GM12878 (cell line): Measurements from ENCODE around the gene CELF2. TPM values are rescaled to one million over a fixed set of nuclear protein-coding genes. Genes with fewer than 3 reads are reported as not detected.
"Not testable (repeated sequence)": the region's sequence is repeated elsewhere in the genome, so short reads cannot be mapped to it uniquely, and the experiment has no call there.

Experiments
- ATAC-seq: fragments of 200-7000 bp; cut with Tn5 transposase; 3 replicates; pipeline ENCODE4 v1.9.1; 2020; ENCODE audit warnings: mild to moderate bottlenecking, moderate library complexity
- BruUV-seq: library from RNA; stranded (reverse); fragments of 400-500 nt; replicated peaks from 2 replicates; lab custom pipeline; 2021; lab: Mats Ljungman, UMichigan
- CTCF ChIA-PET: fragments of 300-600 bp; sonication (Branson Sonifier 250); formaldehyde crosslinking; extraction: SDS; loops from one replicate; lab custom pipeline; 2021; ENCODE audit warnings: inconsistent platforms; lab: Yijun Ruan, JAX
- POLR2A ChIA-PET: fragments of 350-600 bp; formaldehyde crosslinking; extraction: SDS; loops from one replicate; lab custom pipeline; 2021; ENCODE audit warnings: inconsistent platforms; lab: Charles Lee
- RAD21 ChIA-PET: fragments of 300-600 bp; sonication (Branson Sonifier 250); formaldehyde crosslinking; loops from one replicate; lab custom pipeline; 2023; ENCODE audit warnings: antibody characterized with exemption; ENCODE audit not compliant: unreplicated experiment; lab: Charles Lee
- SMC1A ChIA-PET: fragments of 300-600 bp; sonication (Branson Sonifier 250); formaldehyde crosslinking; loops from one replicate; lab custom pipeline; 2023; ENCODE audit not compliant: unreplicated experiment, uncharacterized antibody; lab: Charles Lee
- DNase-seq: peaks from one replicate; pipeline ENCODE4 v3.0.0-alpha.2; 2011; ENCODE audit warnings: low read depth, low spot score
- FAIRE-seq: peaks from 3 replicates; lab custom pipeline; 2011; peaks lifted over from hg19 to GRCh38; lab: Jason Lieb, UNC
- H2AFZ ChIP-seq: 2 replicates; pipeline ENCODE4 v1.6.0; 2011; ENCODE audit warnings: low read depth, low read length, control low read depth; ENCODE audit not compliant: control insufficient read depth
- H3K27ac ChIP-seq: 2 replicates; pipeline ENCODE4 v1.5.1; 2011; ENCODE audit warnings: control low read depth; ENCODE audit not compliant: control insufficient read depth, insufficient read depth
- H3K27me3 ChIP-seq, 2 experiments: replicated peaks in 1 of 2; 2 replicates each; pipeline versions ENCODE4 v1.6.0 to v1.6.1; 2011; ENCODE audit warnings: low read length in 1 of 2; ENCODE audit not compliant: control insufficient read depth in 2 of 2, insufficient read depth in 2 of 2
- H3K36me3 ChIP-seq, 2 experiments: 2 replicates each; pipeline ENCODE4 v1.5.1; 2011; ENCODE audit warnings: low read length in 1 of 2; ENCODE audit not compliant: control insufficient read depth in 2 of 2, insufficient read depth in 2 of 2
- H3K4me1 ChIP-seq: 2 replicates; pipeline ENCODE4 v1.6.1; 2011; ENCODE audit warnings: mild to moderate bottlenecking, low read length, moderate library complexity, mixed read lengths; ENCODE audit not compliant: control insufficient read depth, insufficient read depth
- H3K4me2 ChIP-seq: 2 replicates; pipeline ENCODE4 v1.6.0; 2011; ENCODE audit warnings: control low read depth; ENCODE audit not compliant: control insufficient read depth, insufficient read depth
- H3K4me3 ChIP-seq: fragments of 200-600 bp; sonication (generic); 2 replicates; pipeline ENCODE4 v1.5.1; 2016
- H3K79me2 ChIP-seq: 2 replicates; pipeline ENCODE4 v1.6.0; 2011; ENCODE audit warnings: low read length; ENCODE audit not compliant: control insufficient read depth, insufficient read depth
- H3K9ac ChIP-seq: 2 replicates; pipeline ENCODE4 v1.8.0; 2011; ENCODE audit warnings: low read length, control low read depth, mixed read lengths; ENCODE audit not compliant: control insufficient read depth, insufficient read depth
- H3K9me3 ChIP-seq: replicated peaks from 3 replicates; pipeline ENCODE4 v1.5.1; 2011; ENCODE audit warnings: mild to moderate bottlenecking, low read length; ENCODE audit not compliant: control insufficient read depth, insufficient read depth
- H4K20me1 ChIP-seq: 2 replicates; pipeline ENCODE4 v1.6.0; 2011; ENCODE audit not compliant: control insufficient read depth, insufficient read depth
- ATF3 ChIP-seq: IDR thresholded peaks from 2 replicates; pipeline ENCODE4 v1.6.1; 2011; ENCODE audit warnings: low read depth, mild to moderate bottlenecking, low read length, moderate library complexity, borderline replicate concordance; ENCODE audit errors: extremely low read depth
- HDAC6 ChIP-seq: fragments of 200-600 bp; sonication (generic); IDR thresholded peaks from one replicate; pipeline ENCODE4 v1.8.0; 2017; ENCODE audit warnings: antibody characterized with exemption; ENCODE audit not compliant: unreplicated experiment
- MLLT1 ChIP-seq: fragments of 450-650 bp; IDR thresholded peaks from 2 replicates; pipeline ENCODE4 v1.6.1; 2016; ENCODE audit warnings: mild to moderate bottlenecking
- MXI1 ChIP-seq: fragments of 150-350 bp; IDR thresholded peaks from 2 replicates; pipeline ENCODE4 v1.6.1; 2011; ENCODE audit warnings: low read depth, mild to moderate bottlenecking, inconsistent platforms, low read length, improper control_type of control experiment
- NR2C2 ChIP-seq: IDR thresholded peaks from 2 replicates; pipeline ENCODE4 v1.6.1; 2011; ENCODE audit warnings: borderline replicate concordance, low read depth; ENCODE audit not compliant: control insufficient read depth, insufficient read length
- PKNOX1 ChIP-seq: fragments of 450-650 bp; IDR thresholded peaks from 2 replicates; pipeline ENCODE4 v1.6.1; 2016; ENCODE audit warnings: mild to moderate bottlenecking
- POU2F2 ChIP-seq: IDR thresholded peaks from 3 replicates; pipeline ENCODE4 v1.6.1; 2011; ENCODE audit warnings: low read depth, mild to moderate bottlenecking, low read length, borderline replicate concordance
- SP1 ChIP-seq: IDR thresholded peaks from one replicate; pipeline ENCODE4 v1.6.1; 2011; ENCODE audit warnings: low read depth, low read length
- ZNF274 ChIP-seq: IDR thresholded peaks from one replicate; pipeline ENCODE4 v1.8.0; 2011; ENCODE audit not compliant: insufficient read length, insufficient read depth
- ZNF622 ChIP-seq: fragments of 450-650 bp; IDR thresholded peaks from 2 replicates; pipeline ENCODE4 v1.6.1; 2017; ENCODE audit warnings: mild to moderate bottlenecking, inconsistent platforms
- WGBS: methylation state at CpG from one replicate; pipeline ENCODE4 v1.1.6; 2016; ENCODE audit warnings: low lambda C conversion rate; ENCODE audit not compliant: insufficient replicate concordance, insufficient coverage; ENCODE audit errors: missing lambda C conversion rate; 5-methylcytosine and 5-hydroxymethylcytosine counted together
- in situ Hi-C: fragments of 300-500 bp; cut with MboI; formaldehyde crosslinking; loops from 9 replicates; pipeline ENCODE4 v1.14.3; 2018; ENCODE audit warnings: mixed read lengths
- intact Hi-C: fragments of 100-400 bp; cut with micrococcal nuclease; formaldehyde crosslinking; loops from one replicate; pipeline ENCODE4 v1.14.2; 2022; ENCODE audit not compliant: unreplicated experiment
- polyA plus RNA-seq, 11 experiments: library from polyadenylated mRNA; depleted of rRNA in 4 of 11; unstranded in 6 of 11; stranded (reverse) in 5 of 11; fragments of >200 nt; fragmentation: Nextera tagmentation in 4 of 11; fragmentation: Illumina TruSeq in 1 of 11; extraction: Ambion mirVana in 4 of 11; extraction: Trizol in 1 of 11; gene quantifications; 1 replicate in 1 of 11; 2 replicates in 10 of 11; pipeline versions ENCODE4 v1.2.1 to v1.2.3, GENCODE V29; 2011 to 2016; ENCODE audit warnings: inconsistent platforms in 2 of 11, missing spikeins in 2 of 11, low read depth in 1 of 11
- total RNA-seq, 4 experiments: library from RNA; depleted of rRNA in 3 of 4; stranded (reverse); fragments of >200 nt in 3 of 4; fragmentation: Illumina TruSeq in 1 of 4; extraction: Trizol in 1 of 4; gene quantifications; 2 replicates each; pipeline versions ENCODE4 v1.2.1 to v1.2.3, GENCODE V29; 2013 to 2021

CELF2 gene
- total and polyA plus RNA-seq, 10 of the 15 experiments (the other 5 are each of a cell fraction or from before 2014, with no cell fraction given): 20.8 to 129 (median 86.3) TPM

GRCh38 chr10:11127017-11127416 is 109.3 kb downstream of the CELF2 start:
- H3K4me1 ChIP-seq, ATAC-seq, H3K36me3 ChIP-seq, POLR2A ChIA-PET, H2AFZ ChIP-seq, H4K20me1 ChIP-seq, H3K4me2 ChIP-seq, H3K27me3 ChIP-seq, BruUV-seq, DNase-seq, H3K4me3 ChIP-seq, SMC1A ChIA-PET, H3K27ac ChIP-seq, RAD21 ChIA-PET, in situ Hi-C loops, FAIRE-seq, CTCF ChIA-PET, intact Hi-C loops, H3K9ac ChIP-seq, H3K79me2 ChIP-seq: not testable (repeated sequence)
- peaks cover 15% of the 10 kb centered on the region for H3K9me3 ChIP-seq
- 89% methylated on average over 4 of the region's 4 CpGs for WGBS

- ChIA-PET POLR2A (no interaction called here), RAD21 (no interaction called here)
Measured at GRCh38 chr10:11131112-11131639, 113.5 kb downstream of the CELF2 start.

More at GRCh38 chr10:11131112-11131639, 113.5 kb downstream of the CELF2 start:
- no peaks in the 10 kb centered on the region for H3K27me3 ChIP-seq
- H3K27ac ChIP-seq: no peak overlapping the region
- no peak overlapping the region for H3K4me3 ChIP-seq
- no peaks in the 10 kb centered on the region for H4K20me1 ChIP-seq
- H3K79me2 ChIP-seq: no peaks in the 10 kb centered on the region
- ATAC-seq: no peak
- WGBS: 70% methylated on average over 10 of the region's 10 CpGs
- SMC1A ChIA-PET: interaction anchor here (0.7 to 2.0 kb wide), 2 partner anchors 11 to 19 kb away, joined by 4 read pairs; no protein-coding TSS in a partner anchor
- no peak overlapping the region for H3K4me2 ChIP-seq
- FAIRE-seq: no peak
- H3K9ac ChIP-seq: no peak overlapping the region
- CTCF ChIA-PET: interaction anchor here (2.0 kb wide), 1 partner anchor 18 kb away, joined by 5 read pairs; no protein-coding TSS in a partner anchor
- no peaks in the 10 kb centered on the region for H3K4me1 ChIP-seq
- H3K9me3 ChIP-seq: no peaks in the 10 kb centered on the region; the same call in 2 of the 3 replicates
- H2AFZ ChIP-seq: no peak overlapping the region
- intact Hi-C loops (no loop called here), in situ Hi-C loops (no loop called here)
- DNase-seq: no peak
- BruUV-seq: no TSS peak
- TF ChIP-seq POU2F2: no peak
- TF ChIP-seq MLLT1: no peak
- no peak for TF ChIP-seq MXI1
- no peak for TF ChIP-seq HDAC6
- no peak for TF ChIP-seq ZNF274
- no peak for TF ChIP-seq ZNF622
- TF ChIP-seq NR2C2: no peak
- TF ChIP-seq SP1: no peak
- no peak for TF ChIP-seq PKNOX1
- no peak for TF ChIP-seq ATF3
- TF ChIP-seq, all 136 proteins: peak for 0
- H3K36me3 ChIP-seq: no peaks in the 10 kb centered on the region
